Hepatocyte (in vitro differentiated cells): ENCODE results near the gene NTRK1.

Experiments used
- EZH2phosphoT487 ChIP-seq: fragments of 200-600 bp; sonication (generic); IDR thresholded peaks from one replicate; pipeline ENCODE4 v1.6.1; 2018; ENCODE audit warnings: antibody characterized with exemption, mild to moderate bottlenecking, low read depth, moderate library complexity; ENCODE audit not compliant: unreplicated experiment, severe bottlenecking
- TF ChIP-seq, protein P1 (sequence below): fragments of 200-600 bp; sonication (generic); IDR thresholded peaks from 2 replicates; pipeline ENCODE4 v1.5.1; 2016; ENCODE audit warnings: antibody characterized with exemption, mild to moderate bottlenecking; ENCODE audit not compliant: poor library complexity

DNA sequence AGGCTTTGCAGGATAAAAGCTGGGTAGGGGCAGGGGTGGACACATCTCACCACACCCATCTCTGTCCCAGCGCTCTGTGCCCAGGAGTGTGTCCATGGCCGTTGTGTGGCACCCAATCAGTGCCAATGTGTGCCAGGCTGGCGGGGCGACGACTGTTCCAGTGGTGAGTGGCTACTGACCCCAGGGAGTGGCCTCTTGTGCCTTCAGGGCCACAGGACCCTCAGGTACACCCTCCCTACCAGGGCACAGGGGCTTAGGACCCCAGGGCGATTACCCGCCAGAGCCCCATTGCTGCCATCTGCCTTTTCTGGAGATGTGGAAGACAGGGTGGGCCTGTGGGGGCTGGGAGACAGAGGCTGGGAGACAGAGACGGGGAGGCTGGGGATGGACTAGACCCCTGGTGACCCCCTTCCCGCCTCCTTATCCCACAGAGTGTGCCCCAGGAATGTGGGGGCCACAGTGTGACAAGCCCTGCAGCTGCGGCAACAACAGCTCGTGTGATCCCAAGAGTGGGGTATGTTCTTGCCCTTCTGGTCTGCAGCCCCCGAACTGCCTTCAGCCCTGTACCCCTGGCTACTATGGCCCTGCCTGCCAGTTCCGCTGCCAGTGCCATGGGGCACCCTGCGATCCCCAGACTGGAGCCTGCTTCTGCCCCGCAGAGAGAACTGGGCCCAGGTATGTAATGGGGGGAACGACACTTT lies 45.7 kb downstream of the NTRK1 start:
- TF ChIP-seq, protein P1, sequence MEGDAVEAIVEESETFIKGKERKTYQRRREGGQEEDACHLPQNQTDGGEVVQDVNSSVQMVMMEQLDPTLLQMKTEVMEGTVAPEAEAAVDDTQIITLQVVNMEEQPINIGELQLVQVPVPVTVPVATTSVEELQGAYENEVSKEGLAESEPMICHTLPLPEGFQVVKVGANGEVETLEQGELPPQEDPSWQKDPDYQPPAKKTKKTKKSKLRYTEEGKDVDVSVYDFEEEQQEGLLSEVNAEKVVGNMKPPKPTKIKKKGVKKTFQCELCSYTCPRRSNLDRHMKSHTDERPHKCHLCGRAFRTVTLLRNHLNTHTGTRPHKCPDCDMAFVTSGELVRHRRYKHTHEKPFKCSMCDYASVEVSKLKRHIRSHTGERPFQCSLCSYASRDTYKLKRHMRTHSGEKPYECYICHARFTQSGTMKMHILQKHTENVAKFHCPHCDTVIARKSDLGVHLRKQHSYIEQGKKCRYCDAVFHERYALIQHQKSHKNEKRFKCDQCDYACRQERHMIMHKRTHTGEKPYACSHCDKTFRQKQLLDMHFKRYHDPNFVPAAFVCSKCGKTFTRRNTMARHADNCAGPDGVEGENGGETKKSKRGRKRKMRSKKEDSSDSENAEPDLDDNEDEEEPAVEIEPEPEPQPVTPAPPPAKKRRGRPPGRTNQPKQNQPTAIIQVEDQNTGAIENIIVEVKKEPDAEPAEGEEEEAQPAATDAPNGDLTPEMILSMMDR: no peak
- TF ChIP-seq EZH2phosphoT487: no peak
